HL-60/S4 treated with retinoic acid at 250 ng/mL for 4 days and 3 days (cell line): ENCODE measurements around the gene CACNA1A.
"Not testable (repeated sequence)": the region's sequence is repeated elsewhere in the genome, so short reads cannot be mapped to it uniquely, and the experiment has no call there.

Experiments used
- in situ Hi-C: fragments of 300-500 bp; cut with MboI; formaldehyde crosslinking; loops from 2 replicates; pipeline ENCODE4 v1.7.0; 2022; ENCODE audit warnings: low sequenced_read_pairs

The CACNA1A gene

DNA sequence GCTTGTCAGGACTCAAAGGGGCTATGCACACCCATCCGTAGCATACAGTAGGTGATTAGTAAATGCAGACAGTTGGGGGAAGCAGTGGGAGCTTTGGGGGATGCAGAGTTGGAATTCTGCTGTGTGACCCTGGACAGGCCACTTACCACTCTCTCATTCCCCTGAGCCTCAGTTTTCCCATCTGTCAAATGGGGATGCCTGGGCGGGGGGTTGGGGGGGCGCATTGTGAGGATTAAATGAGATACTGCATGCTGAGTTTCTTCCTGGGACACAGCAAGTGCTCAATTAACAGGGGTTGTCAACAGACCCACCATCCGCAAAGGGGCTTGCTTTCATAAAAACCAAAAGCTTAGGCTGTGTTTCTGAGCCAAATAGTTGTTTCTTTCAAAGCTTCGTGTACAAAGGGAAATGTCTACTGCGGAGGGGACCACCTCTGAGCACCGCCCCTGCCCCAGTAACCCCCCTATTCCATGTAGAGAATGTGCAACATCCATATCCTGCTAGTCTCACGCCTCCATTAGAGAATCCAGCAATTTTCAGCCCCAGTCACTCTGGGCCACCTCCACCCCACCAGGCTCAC lies 223.7 kb downstream of the CACNA1A start:
- in situ Hi-C loops, result loop anchor here (25.0 kb wide), 2 partner anchors 305 to 580 kb away; no protein-coding TSS in a partner anchor

- in situ Hi-C loops, result loop anchor here (25.0 kb wide), 2 partner anchors 306 to 581 kb away; no protein-coding TSS in a partner anchor
Observed at GRCh38 chr19:13281567-13282291, 224.6 kb downstream of the CACNA1A start.

DNA sequence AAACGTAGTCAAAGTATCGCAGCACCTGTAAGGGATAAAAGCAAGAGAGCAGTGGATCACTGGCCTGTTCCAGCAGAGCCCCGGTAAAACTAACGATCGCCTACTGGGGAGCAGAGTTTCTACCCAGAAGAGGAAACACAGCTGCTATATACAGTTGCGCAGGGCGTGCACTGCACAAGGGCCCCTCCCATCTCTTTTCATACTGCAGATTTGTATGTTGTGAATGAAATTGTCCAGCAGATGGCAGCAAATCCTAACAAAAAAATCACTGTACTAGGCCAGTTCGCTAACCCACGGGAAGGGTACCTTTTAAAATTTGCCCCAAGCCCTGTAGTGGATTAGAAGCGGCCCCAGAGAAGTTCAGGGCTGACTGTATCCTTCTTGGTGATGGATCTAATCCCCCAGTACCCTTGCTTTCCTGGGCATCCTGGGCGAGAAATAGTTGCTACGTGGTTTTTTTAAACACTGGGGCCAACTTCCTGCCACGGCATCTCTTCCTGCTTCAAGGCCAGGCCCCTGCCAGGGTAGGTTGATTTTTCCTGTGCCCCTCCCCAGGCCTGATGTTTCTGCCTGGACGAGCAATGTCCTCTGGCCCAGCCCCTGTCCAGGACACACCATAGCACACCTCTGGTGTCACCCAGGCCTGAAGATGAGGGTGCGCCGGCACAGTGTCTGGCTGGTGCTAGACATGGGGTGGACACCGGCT lies 229.0 kb downstream of the CACNA1A start:
- in situ Hi-C loops, result loop anchor here (25.0 kb wide), 2 partner anchors 310 to 585 kb away; no protein-coding TSS in a partner anchor

DNA sequence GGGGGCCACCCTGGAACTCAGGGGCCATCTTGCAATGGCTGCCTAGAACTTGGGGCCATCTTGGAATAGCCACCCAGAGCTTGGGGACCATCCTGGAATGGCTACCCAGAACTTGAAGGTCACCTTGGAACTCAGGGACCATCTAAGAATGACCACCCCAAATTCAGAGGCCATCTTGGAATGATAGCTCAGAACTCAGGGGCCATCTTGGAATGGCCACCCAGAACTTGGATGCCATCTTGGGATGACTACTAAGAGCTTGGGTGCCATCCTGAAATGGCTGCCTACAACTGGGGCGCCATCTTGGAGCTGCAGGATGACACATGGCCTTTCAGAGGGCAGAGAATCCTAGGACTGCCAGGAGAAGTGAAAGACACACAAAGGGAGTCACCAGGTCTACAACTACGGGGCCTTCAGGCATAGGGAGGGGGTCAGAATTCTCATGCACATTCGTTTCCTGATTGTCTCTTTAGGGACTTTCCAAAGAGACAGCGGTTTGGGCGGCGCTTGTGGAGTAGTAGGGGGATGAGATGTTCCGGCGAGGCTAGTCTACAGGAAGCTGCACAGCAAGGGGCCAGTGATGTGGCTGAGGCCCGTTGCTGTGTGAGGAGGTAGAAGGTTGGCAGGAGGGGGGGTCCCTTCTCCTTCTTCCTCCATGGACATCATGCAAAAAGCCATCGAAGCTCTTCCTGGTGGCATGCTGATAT lies 231.1 kb downstream of the CACNA1A start:
- in situ Hi-C loops, result loop anchor here (25.0 kb wide), 2 partner anchors 312 to 587 kb away; no protein-coding TSS in a partner anchor

GRCh38 chr19:13270514-13271105 lies 235.7 kb downstream of the CACNA1A start:
- in situ Hi-C loops, result no loop called here

GRCh38 chr19:13269348-13269747 lies 236.9 kb downstream of the CACNA1A start:
- in situ Hi-C loops, result no loop called here

DNA sequence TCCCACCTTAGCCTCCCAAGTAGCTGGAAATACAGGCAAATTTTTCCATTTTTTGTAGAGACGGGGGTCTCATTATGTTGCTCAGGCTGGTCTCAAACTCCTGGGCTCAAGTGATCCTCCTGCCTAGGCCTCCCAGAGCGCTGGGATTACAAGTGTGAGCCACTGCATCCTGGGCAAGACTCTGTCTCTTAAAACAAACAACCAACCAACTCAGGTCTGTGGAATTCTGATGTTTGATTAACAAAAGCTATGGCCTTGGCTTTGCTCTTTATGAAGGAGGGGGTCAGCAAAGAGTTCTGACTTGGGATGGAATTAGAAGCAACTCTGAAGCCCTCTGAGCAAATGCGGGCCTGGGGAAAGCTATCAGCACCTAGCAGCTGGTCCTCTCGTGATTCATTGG lies 238.4 kb downstream of the CACNA1A start:
- in situ Hi-C loops, result no loop called here

DNA sequence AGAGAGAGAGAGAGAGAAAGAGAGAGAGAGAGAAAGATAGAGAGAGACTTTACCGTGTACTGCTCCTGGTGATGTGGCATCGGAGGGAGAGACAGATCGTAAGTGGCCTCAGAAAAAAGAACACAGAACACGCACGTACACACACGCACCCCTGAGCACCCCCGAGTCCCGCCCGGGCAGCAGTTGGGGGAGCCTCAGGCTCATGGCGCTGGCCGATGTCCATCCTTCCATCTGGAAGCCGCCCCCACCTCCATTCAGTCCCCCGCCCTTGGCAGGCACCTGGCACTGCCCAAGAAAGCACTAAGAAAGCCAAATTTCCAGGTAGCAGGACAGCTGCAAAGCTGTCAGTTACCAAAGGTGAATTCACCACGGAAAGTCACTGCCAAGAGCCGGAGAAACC lies 239.1 kb downstream of the CACNA1A start:
- in situ Hi-C loops, result no loop called here

DNA sequence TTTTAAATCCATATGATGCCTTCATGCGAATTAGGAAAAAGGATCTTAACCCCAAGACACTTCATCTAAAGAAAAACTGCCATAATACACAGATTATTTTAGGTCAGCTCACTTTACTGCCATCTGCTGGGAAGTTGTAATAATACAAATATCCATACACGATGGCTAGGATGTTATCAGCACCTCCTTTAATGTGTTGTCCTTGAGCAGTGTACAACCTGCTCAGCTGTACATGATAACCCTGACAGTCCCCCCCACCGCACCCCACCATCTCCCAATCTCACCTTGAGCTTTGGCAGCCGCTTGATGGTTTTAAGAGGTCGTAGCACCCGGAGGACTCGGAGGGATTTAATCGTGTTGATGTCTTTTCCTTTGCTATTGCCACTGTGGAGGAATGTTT lies 243.8 kb downstream of the CACNA1A start:
- in situ Hi-C loops, result no loop called here

GRCh38 chr19:13260883-13261653 lies 245.2 kb downstream of the CACNA1A start:
- in situ Hi-C loops, result no loop called here

GRCh38 chr19:13256918-13257317 lies 249.4 kb downstream of the CACNA1A start:
- in situ Hi-C loops, result no loop called here

GRCh38 chr19:13256398-13256797 lies 249.9 kb downstream of the CACNA1A start:
- in situ Hi-C loops, result not testable (repeated sequence)

DNA sequence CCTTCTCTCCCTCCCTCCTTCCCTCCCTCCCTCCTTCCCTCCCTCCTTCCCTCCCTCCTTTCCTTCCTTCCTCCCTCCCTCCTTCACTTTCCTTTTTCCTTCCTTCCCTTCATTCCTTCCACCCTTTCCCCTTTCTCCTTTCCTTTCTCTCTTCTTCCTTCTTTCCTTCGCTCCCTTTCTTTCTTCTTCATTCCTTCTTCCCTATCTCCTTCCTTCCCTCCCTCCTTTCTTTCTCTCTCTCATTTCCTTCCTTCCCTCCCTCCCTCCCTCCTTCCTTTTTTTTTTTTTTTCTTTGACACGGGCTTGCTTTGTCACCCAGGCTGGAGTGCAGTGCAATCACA lies 250.6 kb downstream of the CACNA1A start:
- in situ Hi-C loops, result no loop called here

DNA sequence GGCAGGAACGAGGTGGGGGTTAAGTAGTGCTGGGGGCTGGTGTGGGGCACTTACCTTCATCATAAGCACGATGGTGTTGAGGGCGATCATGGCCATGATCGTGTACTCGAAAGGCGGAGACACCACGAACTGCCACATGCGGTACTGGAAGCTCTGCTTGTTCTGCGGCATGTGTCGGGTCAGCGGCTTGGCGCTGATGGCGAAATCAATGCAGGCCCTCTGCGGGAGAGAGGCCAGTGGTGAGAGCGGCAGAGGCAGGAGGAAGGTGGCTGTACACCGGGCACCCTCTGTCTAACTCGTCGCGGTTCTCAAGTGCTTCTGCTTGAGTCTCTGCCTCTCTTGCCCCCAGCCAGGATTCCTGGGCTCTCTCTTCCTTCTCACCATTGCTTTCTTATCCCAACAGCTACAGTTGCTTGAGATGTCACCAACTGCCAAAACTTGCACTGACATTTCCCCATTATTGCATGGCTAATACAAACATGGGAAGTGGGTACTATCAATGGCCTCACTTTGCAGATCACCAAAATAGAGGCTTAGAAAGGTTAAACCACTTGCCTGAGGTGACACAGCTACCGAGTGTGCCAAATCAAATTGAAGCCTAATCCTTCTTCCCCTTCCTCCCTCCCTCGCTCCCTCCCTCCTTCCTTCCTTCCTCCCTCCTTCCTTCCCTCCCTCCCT lies 251.1 kb downstream of the CACNA1A start:
- in situ Hi-C loops, result no loop called here

- in situ Hi-C loops, result no loop called here
Observed at GRCh38 chr19:13252569-13253335, 253.5 kb downstream of the CACNA1A start.

- in situ Hi-C loops, result loop anchor here (10.0 kb wide), 1 partner anchor 270 kb away; no protein-coding TSS in a partner anchor
Observed at GRCh38 chr19:13244920-13245319, 261.4 kb downstream of the CACNA1A start.

- in situ Hi-C loops, result loop anchor here (10.0 kb wide), 1 partner anchor 267 kb away; no protein-coding TSS in a partner anchor
Observed at GRCh38 chr19:13241231-13242104, 264.8 kb downstream of the CACNA1A start.
